Measurements from ENCODE around the gene LACRT.

GRCh38 chr12:54650889-54651288, 16.2 kb upstream of the LACRT start:
- TF ChIP-seq, protein P1, sequence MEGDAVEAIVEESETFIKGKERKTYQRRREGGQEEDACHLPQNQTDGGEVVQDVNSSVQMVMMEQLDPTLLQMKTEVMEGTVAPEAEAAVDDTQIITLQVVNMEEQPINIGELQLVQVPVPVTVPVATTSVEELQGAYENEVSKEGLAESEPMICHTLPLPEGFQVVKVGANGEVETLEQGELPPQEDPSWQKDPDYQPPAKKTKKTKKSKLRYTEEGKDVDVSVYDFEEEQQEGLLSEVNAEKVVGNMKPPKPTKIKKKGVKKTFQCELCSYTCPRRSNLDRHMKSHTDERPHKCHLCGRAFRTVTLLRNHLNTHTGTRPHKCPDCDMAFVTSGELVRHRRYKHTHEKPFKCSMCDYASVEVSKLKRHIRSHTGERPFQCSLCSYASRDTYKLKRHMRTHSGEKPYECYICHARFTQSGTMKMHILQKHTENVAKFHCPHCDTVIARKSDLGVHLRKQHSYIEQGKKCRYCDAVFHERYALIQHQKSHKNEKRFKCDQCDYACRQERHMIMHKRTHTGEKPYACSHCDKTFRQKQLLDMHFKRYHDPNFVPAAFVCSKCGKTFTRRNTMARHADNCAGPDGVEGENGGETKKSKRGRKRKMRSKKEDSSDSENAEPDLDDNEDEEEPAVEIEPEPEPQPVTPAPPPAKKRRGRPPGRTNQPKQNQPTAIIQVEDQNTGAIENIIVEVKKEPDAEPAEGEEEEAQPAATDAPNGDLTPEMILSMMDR (IDR thresholded peaks at IDR 0.05) = no peak
- no peak for TF ChIP-seq POLR2A (IDR thresholded peaks at IDR 0.05)
